ENCODE measurements around the gene ZGRF1.

DNA sequence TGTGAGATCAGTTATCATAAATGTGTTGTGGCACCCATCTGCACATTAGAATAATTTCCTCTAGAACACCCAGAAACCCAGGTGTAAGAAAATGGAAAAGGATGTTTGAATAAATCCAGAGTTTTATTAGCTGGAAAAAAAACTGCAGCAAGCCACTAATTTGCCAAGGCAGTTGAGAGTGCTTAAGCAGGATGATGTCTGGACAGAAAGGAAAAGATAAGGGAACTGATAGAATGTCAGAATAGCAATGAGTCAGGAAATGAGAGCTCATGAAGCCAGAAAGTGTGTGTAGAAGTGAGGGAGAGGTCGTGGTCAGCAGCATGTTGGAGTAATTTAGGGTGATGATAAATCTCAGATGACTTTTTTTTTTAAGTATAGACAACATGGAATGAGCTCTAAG is 105.6 kb downstream of the ZGRF1 start:
- TF ChIP-seq, protein P1, sequence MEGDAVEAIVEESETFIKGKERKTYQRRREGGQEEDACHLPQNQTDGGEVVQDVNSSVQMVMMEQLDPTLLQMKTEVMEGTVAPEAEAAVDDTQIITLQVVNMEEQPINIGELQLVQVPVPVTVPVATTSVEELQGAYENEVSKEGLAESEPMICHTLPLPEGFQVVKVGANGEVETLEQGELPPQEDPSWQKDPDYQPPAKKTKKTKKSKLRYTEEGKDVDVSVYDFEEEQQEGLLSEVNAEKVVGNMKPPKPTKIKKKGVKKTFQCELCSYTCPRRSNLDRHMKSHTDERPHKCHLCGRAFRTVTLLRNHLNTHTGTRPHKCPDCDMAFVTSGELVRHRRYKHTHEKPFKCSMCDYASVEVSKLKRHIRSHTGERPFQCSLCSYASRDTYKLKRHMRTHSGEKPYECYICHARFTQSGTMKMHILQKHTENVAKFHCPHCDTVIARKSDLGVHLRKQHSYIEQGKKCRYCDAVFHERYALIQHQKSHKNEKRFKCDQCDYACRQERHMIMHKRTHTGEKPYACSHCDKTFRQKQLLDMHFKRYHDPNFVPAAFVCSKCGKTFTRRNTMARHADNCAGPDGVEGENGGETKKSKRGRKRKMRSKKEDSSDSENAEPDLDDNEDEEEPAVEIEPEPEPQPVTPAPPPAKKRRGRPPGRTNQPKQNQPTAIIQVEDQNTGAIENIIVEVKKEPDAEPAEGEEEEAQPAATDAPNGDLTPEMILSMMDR (IDR thresholded peaks at IDR 0.05; ENCODE audit: insufficient read depth, low read length) = no peak
- no peak for TF ChIP-seq POLR2AphosphoS5 (IDR thresholded peaks at IDR 0.05; ENCODE audit: low read depth)
- TF ChIP-seq GABPA (IDR thresholded peaks at IDR 0.05; ENCODE audit: low read depth) = no peak
- TF ChIP-seq, protein P2, sequence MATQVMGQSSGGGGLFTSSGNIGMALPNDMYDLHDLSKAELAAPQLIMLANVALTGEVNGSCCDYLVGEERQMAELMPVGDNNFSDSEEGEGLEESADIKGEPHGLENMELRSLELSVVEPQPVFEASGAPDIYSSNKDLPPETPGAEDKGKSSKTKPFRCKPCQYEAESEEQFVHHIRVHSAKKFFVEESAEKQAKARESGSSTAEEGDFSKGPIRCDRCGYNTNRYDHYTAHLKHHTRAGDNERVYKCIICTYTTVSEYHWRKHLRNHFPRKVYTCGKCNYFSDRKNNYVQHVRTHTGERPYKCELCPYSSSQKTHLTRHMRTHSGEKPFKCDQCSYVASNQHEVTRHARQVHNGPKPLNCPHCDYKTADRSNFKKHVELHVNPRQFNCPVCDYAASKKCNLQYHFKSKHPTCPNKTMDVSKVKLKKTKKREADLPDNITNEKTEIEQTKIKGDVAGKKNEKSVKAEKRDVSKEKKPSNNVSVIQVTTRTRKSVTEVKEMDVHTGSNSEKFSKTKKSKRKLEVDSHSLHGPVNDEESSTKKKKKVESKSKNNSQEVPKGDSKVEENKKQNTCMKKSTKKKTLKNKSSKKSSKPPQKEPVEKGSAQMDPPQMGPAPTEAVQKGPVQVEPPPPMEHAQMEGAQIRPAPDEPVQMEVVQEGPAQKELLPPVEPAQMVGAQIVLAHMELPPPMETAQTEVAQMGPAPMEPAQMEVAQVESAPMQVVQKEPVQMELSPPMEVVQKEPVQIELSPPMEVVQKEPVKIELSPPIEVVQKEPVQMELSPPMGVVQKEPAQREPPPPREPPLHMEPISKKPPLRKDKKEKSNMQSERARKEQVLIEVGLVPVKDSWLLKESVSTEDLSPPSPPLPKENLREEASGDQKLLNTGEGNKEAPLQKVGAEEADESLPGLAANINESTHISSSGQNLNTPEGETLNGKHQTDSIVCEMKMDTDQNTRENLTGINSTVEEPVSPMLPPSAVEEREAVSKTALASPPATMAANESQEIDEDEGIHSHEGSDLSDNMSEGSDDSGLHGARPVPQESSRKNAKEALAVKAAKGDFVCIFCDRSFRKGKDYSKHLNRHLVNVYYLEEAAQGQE (IDR thresholded peaks at IDR 0.05; ENCODE audit: insufficient replicate concordance, low read depth) = no peak

All from HL-60 (cell line).